ENCODE results near the gene ASB16.

DNA sequence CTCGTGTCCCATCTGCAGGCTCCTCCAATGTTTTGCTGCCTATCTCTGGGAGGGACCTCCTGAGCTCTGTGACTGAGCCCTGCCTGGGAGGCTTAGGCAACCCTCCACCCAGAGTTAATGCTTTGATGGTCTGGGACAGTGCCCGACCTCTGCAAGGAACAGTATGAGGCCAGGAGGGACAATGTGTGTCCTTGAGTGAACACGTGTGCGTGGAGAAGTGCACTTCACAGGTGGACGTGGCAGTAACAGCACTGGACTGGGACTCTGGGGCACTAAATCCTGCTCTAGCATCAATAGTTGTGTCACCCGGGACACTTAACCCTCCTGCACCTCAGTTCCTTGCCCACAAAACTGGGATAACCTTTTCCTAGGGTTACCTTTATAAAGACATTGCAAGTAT lies 44.4 kb downstream of the ASB16 start:
- TF ChIP-seq, protein P1, sequence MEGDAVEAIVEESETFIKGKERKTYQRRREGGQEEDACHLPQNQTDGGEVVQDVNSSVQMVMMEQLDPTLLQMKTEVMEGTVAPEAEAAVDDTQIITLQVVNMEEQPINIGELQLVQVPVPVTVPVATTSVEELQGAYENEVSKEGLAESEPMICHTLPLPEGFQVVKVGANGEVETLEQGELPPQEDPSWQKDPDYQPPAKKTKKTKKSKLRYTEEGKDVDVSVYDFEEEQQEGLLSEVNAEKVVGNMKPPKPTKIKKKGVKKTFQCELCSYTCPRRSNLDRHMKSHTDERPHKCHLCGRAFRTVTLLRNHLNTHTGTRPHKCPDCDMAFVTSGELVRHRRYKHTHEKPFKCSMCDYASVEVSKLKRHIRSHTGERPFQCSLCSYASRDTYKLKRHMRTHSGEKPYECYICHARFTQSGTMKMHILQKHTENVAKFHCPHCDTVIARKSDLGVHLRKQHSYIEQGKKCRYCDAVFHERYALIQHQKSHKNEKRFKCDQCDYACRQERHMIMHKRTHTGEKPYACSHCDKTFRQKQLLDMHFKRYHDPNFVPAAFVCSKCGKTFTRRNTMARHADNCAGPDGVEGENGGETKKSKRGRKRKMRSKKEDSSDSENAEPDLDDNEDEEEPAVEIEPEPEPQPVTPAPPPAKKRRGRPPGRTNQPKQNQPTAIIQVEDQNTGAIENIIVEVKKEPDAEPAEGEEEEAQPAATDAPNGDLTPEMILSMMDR (IDR thresholded peaks at IDR 0.05; ENCODE audit: low read depth, low read length, missing input control) = no peak
- no peak for TF ChIP-seq YY1 (IDR thresholded peaks at IDR 0.05)
- TF ChIP-seq, protein P2, sequence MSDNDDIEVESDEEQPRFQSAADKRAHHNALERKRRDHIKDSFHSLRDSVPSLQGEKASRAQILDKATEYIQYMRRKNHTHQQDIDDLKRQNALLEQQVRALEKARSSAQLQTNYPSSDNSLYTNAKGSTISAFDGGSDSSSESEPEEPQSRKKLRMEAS (IDR thresholded peaks at IDR 0.05) = no peak
- TF ChIP-seq, protein P3, sequence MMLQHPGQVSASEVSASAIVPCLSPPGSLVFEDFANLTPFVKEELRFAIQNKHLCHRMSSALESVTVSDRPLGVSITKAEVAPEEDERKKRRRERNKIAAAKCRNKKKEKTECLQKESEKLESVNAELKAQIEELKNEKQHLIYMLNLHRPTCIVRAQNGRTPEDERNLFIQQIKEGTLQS (IDR thresholded peaks at IDR 0.05) = no peak
- TF ChIP-seq, protein P4, sequence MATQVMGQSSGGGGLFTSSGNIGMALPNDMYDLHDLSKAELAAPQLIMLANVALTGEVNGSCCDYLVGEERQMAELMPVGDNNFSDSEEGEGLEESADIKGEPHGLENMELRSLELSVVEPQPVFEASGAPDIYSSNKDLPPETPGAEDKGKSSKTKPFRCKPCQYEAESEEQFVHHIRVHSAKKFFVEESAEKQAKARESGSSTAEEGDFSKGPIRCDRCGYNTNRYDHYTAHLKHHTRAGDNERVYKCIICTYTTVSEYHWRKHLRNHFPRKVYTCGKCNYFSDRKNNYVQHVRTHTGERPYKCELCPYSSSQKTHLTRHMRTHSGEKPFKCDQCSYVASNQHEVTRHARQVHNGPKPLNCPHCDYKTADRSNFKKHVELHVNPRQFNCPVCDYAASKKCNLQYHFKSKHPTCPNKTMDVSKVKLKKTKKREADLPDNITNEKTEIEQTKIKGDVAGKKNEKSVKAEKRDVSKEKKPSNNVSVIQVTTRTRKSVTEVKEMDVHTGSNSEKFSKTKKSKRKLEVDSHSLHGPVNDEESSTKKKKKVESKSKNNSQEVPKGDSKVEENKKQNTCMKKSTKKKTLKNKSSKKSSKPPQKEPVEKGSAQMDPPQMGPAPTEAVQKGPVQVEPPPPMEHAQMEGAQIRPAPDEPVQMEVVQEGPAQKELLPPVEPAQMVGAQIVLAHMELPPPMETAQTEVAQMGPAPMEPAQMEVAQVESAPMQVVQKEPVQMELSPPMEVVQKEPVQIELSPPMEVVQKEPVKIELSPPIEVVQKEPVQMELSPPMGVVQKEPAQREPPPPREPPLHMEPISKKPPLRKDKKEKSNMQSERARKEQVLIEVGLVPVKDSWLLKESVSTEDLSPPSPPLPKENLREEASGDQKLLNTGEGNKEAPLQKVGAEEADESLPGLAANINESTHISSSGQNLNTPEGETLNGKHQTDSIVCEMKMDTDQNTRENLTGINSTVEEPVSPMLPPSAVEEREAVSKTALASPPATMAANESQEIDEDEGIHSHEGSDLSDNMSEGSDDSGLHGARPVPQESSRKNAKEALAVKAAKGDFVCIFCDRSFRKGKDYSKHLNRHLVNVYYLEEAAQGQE (IDR thresholded peaks at IDR 0.05) = no peak
- TF ChIP-seq SP1 (IDR thresholded peaks at IDR 0.05) = no peak
- TF ChIP-seq, protein P5, sequence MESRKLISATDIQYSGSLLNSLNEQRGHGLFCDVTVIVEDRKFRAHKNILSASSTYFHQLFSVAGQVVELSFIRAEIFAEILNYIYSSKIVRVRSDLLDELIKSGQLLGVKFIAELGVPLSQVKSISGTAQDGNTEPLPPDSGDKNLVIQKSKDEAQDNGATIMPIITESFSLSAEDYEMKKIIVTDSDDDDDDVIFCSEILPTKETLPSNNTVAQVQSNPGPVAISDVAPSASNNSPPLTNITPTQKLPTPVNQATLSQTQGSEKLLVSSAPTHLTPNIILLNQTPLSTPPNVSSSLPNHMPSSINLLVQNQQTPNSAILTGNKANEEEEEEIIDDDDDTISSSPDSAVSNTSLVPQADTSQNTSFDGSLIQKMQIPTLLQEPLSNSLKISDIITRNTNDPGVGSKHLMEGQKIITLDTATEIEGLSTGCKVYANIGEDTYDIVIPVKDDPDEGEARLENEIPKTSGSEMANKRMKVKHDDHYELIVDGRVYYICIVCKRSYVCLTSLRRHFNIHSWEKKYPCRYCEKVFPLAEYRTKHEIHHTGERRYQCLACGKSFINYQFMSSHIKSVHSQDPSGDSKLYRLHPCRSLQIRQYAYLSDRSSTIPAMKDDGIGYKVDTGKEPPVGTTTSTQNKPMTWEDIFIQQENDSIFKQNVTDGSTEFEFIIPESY (IDR thresholded peaks at IDR 0.05) = no peak
- no peak for TF ChIP-seq RAD21 (IDR thresholded peaks at IDR 0.05)
- TF ChIP-seq HNF4G (IDR thresholded peaks at IDR 0.05) = no peak
- no peak for TF ChIP-seq TAF1 (conservative IDR thresholded peaks at IDR 0.05)

Measured in liver (tissue), 3 donors.